Activated gamma-delta T cell treated with Interleukin-2 at 50 U/mL for 16 hours (primary cell): ENCODE results near the gene CHRNA4.
"Not testable (repeated sequence)": the region's sequence is repeated elsewhere in the genome, so short reads cannot be mapped to it uniquely, and the experiment has no call there.

ENCODE experiments used
- DNase-seq: peaks from one replicate; pipeline ENCODE4 v3.0.0-alpha.2; 2020

CHRNA4 gene

GRCh38 chr20:63347950-63348827, 13.0 kb downstream of the CHRNA4 start:
- no peak for DNase-seq

- DNase-seq, result no peak
These were observed 13.9 kb downstream of the CHRNA4 start for GRCh38 chr20:63347081-63347741.

GRCh38 chr20:63346131-63347080, 14.7 kb downstream of the CHRNA4 start:
- no peak for DNase-seq

DNA sequence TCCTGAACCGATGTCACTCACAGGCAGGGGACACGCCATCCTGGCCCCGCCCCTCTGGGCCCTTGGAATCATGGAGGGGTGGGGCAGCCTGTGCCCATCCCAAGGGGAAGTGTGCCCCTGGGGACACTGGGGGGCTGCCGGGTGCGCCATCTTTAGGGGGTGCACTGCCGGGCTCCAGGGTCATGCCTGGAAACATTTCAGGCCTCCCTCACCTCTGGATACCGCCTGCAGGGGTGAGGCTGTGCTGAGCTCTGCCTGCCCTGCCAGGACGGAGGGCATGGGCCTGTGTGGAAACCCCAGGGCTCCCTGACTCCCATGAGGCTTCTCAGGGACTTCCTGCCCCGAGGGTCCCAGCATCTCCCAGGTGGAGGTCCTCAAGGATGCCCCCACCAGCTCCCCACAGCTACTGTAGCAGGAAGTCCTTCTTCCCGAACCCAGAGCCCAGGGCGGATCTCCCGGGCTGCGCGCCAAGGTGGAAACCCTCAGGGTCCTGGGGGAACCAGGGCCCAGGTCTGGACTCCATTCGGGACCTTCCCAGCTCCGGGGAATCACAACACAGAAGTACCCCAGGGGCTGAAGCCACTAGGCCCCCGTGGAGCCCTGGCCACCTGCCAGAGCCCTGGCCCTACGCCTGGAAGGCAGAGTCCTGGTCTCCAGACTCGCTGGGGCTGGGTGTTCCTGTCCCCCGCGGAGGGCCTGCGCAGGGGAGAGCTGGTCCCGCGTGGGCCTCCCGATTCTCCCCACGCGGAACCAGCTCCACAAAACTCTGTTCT, 15.6 kb downstream of the CHRNA4 start:
- DNase-seq, result no peak

GRCh38 chr20:63344616-63345327, 16.4 kb downstream of the CHRNA4 start:
- DNase-seq, result no peak

- no peak for DNase-seq
These were observed 17.4 kb downstream of the CHRNA4 start for GRCh38 chr20:63343460-63344445.

GRCh38 chr20:63342561-63343459, 18.3 kb downstream of the CHRNA4 start:
- no peak for DNase-seq

- not testable (repeated sequence) for DNase-seq
These were observed 20.9 kb downstream of the CHRNA4 start for GRCh38 chr20:63340158-63340688.

DNA sequence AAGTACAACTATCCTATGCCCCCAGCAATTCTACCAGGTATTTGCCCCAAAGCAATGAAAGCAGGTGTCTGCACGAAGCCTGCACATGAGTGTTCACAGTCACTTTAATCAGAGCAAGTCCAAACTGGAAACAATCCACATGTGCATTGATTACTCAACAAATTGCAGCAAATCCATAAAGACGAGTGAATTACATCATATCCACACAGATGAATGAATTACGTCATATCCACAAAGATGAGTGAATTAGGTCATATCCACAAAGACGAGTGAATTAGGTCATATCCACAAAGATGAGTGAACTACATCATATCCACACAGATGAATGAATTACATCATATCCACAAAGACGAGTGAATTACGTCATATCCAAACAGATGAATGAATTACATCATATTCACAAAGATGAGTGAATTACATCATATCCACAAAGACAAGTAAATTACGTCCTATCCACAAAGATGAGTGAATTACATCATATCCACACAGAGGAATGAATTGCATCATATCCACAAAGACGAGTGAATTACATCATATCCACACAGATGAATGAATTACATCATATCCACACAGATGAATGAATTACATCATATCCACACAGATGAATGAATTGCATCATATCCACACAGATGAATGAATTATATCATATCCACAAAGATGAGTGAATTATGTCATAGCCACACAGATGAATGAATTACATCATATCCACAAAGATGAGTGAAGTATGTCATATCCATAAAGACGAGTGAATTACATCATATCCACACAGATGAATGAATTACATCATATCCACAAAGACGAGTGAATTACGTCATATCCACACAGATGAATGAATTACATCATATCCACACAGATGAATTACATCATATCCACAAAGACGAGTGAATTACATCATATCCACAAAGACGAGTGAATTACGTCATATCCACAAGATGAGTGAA, 21.7 kb downstream of the CHRNA4 start:
- DNase-seq, result not testable (repeated sequence)

DNA sequence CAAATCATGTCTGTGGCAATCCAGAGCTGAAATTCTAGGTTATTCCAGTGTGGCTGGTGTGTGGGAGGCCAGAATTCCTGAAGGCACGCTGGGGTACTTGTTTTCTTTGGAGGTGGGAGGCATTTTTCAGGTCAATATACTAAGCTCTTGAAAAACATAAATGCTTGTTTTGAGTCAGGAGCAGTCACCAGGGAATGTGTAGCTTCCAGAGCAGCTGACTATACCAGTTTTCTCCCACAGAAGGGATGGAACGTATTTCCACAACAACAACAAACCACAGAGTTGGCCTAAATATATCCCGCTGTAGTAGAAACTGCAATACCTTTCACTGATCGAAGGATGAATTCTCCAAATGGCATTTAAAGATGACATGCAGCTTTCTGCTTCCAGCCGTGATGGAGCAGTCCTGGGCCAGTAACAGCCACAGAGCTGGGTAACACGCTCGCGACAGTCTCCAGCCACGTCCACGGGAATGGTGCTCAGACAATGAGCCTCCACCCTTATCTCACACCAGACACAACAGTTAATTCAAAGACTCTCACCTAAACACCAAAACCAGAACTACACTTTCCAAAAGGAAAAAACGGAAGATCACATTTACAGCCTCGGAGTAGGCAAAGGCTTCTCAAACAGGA, 23.2 kb downstream of the CHRNA4 start:
- DNase-seq, result no peak

DNA sequence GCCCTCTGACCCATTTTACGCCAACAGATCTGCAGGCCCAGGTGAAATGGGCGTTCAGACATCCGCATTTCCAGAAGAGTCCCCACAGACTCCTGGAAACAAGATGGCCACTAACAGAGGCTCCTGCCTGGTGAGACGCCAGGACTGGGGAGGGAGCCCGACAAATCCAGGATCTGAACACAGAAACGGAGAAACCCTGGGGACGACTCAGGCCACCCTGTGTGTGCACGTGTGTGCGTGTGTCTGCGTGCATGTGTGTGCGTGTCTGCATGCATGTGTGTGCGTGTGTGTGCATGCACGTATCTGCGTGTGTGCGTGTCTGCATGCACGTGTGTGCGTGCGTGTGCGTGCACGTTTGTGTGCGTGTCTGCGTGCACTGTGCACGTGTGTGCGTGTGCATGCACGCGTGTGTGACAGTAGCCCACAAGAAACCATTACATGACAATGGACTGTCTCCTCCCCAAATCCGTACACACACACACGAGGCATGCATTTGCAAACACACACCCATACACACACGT, 24.9 kb downstream of the CHRNA4 start:
- no peak for DNase-seq

DNA sequence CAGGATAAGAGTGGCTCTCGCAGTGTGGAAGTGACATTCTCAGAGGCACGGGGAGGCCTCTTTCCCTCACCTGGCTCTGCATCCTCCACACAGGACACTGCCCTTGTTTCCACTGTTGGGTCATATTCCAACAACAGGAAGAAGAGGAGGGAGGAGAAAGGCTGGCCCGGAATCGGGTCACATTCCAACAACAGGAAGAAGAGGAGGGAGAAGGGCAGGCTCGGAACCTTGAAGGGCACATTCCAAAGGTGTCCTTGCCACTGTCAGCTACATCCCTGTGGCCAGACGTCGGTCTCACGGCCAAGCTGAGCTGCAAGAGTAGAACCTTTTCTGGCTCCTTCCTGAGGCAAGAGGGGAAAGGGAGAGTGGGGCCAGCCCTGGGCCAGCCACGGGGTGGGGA, 25.4 kb downstream of the CHRNA4 start:
- DNase-seq, result no peak

GRCh38 chr20:63335060-63335459, 26.1 kb downstream of the CHRNA4 start:
- DNase-seq, result not testable (repeated sequence)

GRCh38 chr20:63334356-63334755, 26.8 kb downstream of the CHRNA4 start:
- no peak for DNase-seq

GRCh38 chr20:63333241-63333836, 27.8 kb downstream of the CHRNA4 start:
- DNase-seq, result no peak

GRCh38 chr20:63332488-63333240, 28.5 kb downstream of the CHRNA4 start:
- no peak for DNase-seq
